Psoas muscle (tissue), 8 donors: ENCODE measurements around the gene NOS1AP. TPM values are rescaled to one million over a fixed set of nuclear protein-coding genes. Genes with fewer than 3 reads are reported as not detected.

Source experiments
- ATAC-seq, 4 donors: fragments of 200-7000 bp; cut with Tn5 transposase; one replicate each; pipeline ENCODE4 v1.9.1; 2020; ENCODE audit warnings: moderate library complexity in 3 of 4, mild to moderate bottlenecking in 2 of 4
- DNase-seq, 2 donors: peaks; one replicate each; pipeline ENCODE4 v3.0.0-alpha.2; 2020
- H3K27ac ChIP-seq: fragments of 200-600 bp; one replicate; pipeline ENCODE4 v1.8.0; 2022
- H3K27me3 ChIP-seq, 3 donors: fragments of 200-600 bp in 1 of 3; one replicate each; pipeline versions ENCODE4 v1.6.1 to v1.8.0; 2013 to 2022; ENCODE audit warnings: low read length in 2 of 3, mild to moderate bottlenecking in 2 of 3, moderate library complexity in 1 of 3; ENCODE audit not compliant: insufficient read depth in 3 of 3
- H3K36me3 ChIP-seq, 2 donors: fragments of 200-600 bp in 1 of 2; one replicate each; pipeline versions ENCODE4 v1.6.1 to v1.8.0; 2013 to 2022; ENCODE audit warnings: low read depth in 1 of 2, mild to moderate bottlenecking in 1 of 2, moderate library complexity in 1 of 2; ENCODE audit not compliant: insufficient read depth in 1 of 2
- H3K4me1 ChIP-seq: fragments of 200-600 bp; one replicate; pipeline ENCODE4 v1.8.0; 2022
- H3K4me3 ChIP-seq: fragments of 200-600 bp; one replicate; pipeline ENCODE4 v1.8.0; 2022; ENCODE audit warnings: mild to moderate bottlenecking
- H3K9me3 ChIP-seq: fragments of 200-600 bp; one replicate; pipeline ENCODE4 v1.8.0; 2022
- CTCF ChIP-seq: fragments of 200-600 bp; IDR thresholded peaks from one replicate; pipeline ENCODE4 v1.8.0; 2022; ENCODE audit warnings: antibody characterized with exemption
- WGBS, 3 donors: extraction: QIAGEN DNeasy Blood & Tissue Kit; methylation state at CpG; one replicate each; pipeline versions ENCODE4 v1.1.6 to v1.1.7; 2013; 5-methylcytosine and 5-hydroxymethylcytosine counted together
- intact Hi-C, 2 donors: fragments of 100-400 bp; cut with DNase I; formaldehyde crosslinking; loops; one replicate each; pipeline versions ENCODE4 v1.11.0 to v1.14.2; 2022
- polyA plus RNA-seq, 3 donors: library from polyadenylated mRNA; stranded (reverse); fragments of 200-250 nt; gene quantifications; one replicate each; pipeline ENCODE4 v1.2.3, GENCODE V29; 2013
- total RNA-seq, 4 donors: library from RNA; stranded (reverse); fragmentation: NEBNext Ultra II Directional in 2 of 4; extraction: Animal tissue kit (Norgen Biotek cat#: 25700) in 2 of 4; gene quantifications; one replicate each; pipeline versions ENCODE4 v1.2.1 to v1.2.4, GENCODE V29; 2021 to 2023
- donor health status: healthy with polysubstance abuse.
- donor health status: DM: no; HTN: no; CAD: no; lungs with moderate emphysema.
- donor health status: Bipolar disorder and iron deficiency.
- donor health status: healthy.
- donor health status: DM: yes; HTN: yes; CAD: no.
- donor health status: DM: no; HTN: no; CAD: no.
- donor health status: DM: no; HTN: no; CAD: no.
- donor health status: DM: yes; HTN: yes; CAD: no.

The NOS1AP gene
- total and polyA plus RNA-seq, 7 donors: 0.10 to 0.76 (median 0.18) TPM

GRCh38 chr1:162175379-162176081, 106.0 kb downstream of the NOS1AP start:
- intact Hi-C loops: no loop called here
- Histone ChIP-seq H3K9me3 (no peaks in the 10 kb centered on the region), H3K4me1 (no peaks in the 10 kb centered on the region), H3K4me3 (no peak overlapping the region), H3K27me3 (no peaks in the 10 kb centered on the region), H3K36me3 (no peaks in the 10 kb centered on the region), H3K27ac (no peak overlapping the region)
- no peak for ATAC-seq
- WGBS, 3 donors: 64 to 73% (median 70%) methylated on average over 9 of the region's 9 CpGs
- no peak for TF ChIP-seq CTCF
- no peak for DNase-seq

GRCh38 chr1:162177126-162177525, 107.6 kb downstream of the NOS1AP start:
- Histone ChIP-seq H3K4me3 (no peak overlapping the region), H3K36me3 (no peaks in the 10 kb centered on the region), H3K27me3 (no peaks in the 10 kb centered on the region), H3K4me1 (no peaks in the 10 kb centered on the region), H3K27ac (no peak overlapping the region), H3K9me3 (no peaks in the 10 kb centered on the region)
- no peak for ATAC-seq
- DNase-seq: no peak
- intact Hi-C loops: no loop called here
- no peak for TF ChIP-seq CTCF
- WGBS, 3 donors: 91 to 94% (median 91%) methylated on average over 6 of the region's 6 CpGs

GRCh38 chr1:162178432-162178831, 108.9 kb downstream of the NOS1AP start:
- Histone ChIP-seq H3K36me3 (no peaks in the 10 kb centered on the region), H3K9me3 (no peaks in the 10 kb centered on the region), H3K4me1 (no peaks in the 10 kb centered on the region), H3K27me3 (no peaks in the 10 kb centered on the region), H3K4me3 (no peak overlapping the region), H3K27ac (no peak overlapping the region)
- intact Hi-C loops: no loop called here
- ATAC-seq (no peak), DNase-seq (no peak)
- WGBS, 3 donors: 70 to 72% (median 71%) methylated on average over 4 of the region's 4 CpGs
- TF ChIP-seq CTCF: no peak

DNA sequence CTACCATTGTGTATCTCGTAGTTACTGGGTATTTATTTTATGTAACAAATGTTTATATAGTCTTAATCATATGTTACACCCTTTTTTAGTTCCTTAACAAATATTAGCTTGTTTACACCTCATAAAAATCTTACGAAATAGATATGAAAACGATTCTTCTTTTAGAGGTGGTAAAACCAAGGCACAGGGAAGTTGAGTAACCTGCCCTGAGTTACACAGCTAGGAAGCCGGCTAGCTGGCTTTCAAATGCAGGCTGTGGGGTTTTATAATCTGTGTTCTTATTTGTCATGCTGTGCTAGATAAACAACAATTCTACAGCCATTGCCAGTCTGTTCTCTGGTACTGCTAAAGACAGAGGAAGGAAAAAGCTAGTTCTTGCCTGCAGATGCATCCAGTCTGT, 109.6 kb downstream of the NOS1AP start:
- no peak for ATAC-seq
- Histone ChIP-seq H3K9me3 (no peaks in the 10 kb centered on the region), H3K27ac (no peak overlapping the region), H3K4me1 (no peaks in the 10 kb centered on the region), H3K4me3 (no peak overlapping the region), H3K36me3 (no peaks in the 10 kb centered on the region), H3K27me3 (no peaks in the 10 kb centered on the region)
- WGBS, 3 donors: 81 to 88% (median 84%) methylated on average over 4 of the region's 4 CpGs
- no peak for TF ChIP-seq CTCF
- DNase-seq: no peak
- intact Hi-C loops: no loop called here

DNA sequence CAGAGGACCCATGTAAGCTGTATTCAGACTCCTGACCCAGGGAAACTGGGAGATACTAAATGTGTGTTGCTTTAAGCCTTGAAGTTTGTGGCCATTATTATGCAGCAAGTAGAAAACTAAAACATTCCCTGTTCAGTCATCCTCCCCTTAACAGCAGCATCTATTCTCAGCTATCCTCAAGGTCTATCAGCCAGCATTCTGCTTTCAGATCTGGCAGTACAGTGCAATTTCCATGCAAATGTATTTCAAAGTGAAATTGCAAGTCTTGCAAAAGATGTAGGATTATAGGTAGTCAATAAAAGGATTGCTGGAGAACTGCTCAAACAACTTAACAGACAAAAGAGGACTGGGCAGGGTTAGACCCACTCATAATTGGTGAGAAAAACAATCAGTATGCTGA, 111.3 kb downstream of the NOS1AP start:
- Histone ChIP-seq H3K36me3 (no peaks in the 10 kb centered on the region), H3K27me3 (no peaks in the 10 kb centered on the region), H3K4me3 (no peak overlapping the region), H3K27ac (no peak overlapping the region), H3K9me3 (no peaks in the 10 kb centered on the region), H3K4me1 (no peaks in the 10 kb centered on the region)
- no peak for TF ChIP-seq CTCF
- no peak for ATAC-seq
- intact Hi-C loops: no loop called here
- no peak for DNase-seq
